Activated CD8-positive, alpha-beta T cell treated with anti-CD3 and anti-CD28 coated beads for 36 hours (primary cell): ENCODE measurements around the gene TRPM3. TPM values are rescaled to one million over a fixed set of nuclear protein-coding genes. Genes with fewer than 3 reads are reported as not detected.

Experiments used
- ATAC-seq: fragments of 200-7000 bp; cut with Tn5 transposase; one replicate; pipeline ENCODE4 v1.10.0; 2021; ENCODE audit warnings: mild to moderate bottlenecking, moderate library complexity
- CTCF ChIA-PET: fragments of 350-600 bp; sonication (Branson Sonifier 250); formaldehyde crosslinking; loops from one replicate; lab custom pipeline; 2021; ENCODE audit warnings: antibody characterized with exemption; lab: Charles Lee
- POLR2A ChIA-PET: fragments of 350-600 bp; sonication (Branson Sonifier 250); formaldehyde crosslinking; loops from one replicate; lab custom pipeline; 2021; ENCODE audit warnings: antibody characterized with exemption; lab: Charles Lee
- DNase-seq: peaks from one replicate; pipeline ENCODE4 v3.0.0-alpha.2; 2020
- H3K27ac Mint-ChIP-seq: one replicate; pipeline ENCODE4 v1.8.0; 2021; ENCODE audit warnings: mild to moderate bottlenecking, mixed read lengths
- H3K27me3 Mint-ChIP-seq: one replicate; pipeline ENCODE4 v1.8.0; 2021; ENCODE audit warnings: mixed read lengths
- H3K36me3 Mint-ChIP-seq: one replicate; pipeline ENCODE4 v1.8.0; 2021; ENCODE audit warnings: low read depth, mixed read lengths
- H3K4me1 Mint-ChIP-seq: one replicate; pipeline ENCODE4 v1.8.0; 2021; ENCODE audit warnings: low read depth, mixed read lengths
- H3K4me3 Mint-ChIP-seq: one replicate; pipeline ENCODE4 v1.8.0; 2021; ENCODE audit warnings: mild to moderate bottlenecking, moderate library complexity, mixed read lengths
- H3K9me3 Mint-ChIP-seq: one replicate; pipeline ENCODE4 v1.8.0; 2021; ENCODE audit warnings: mixed read lengths
- intact Hi-C: fragments of 100-400 bp; cut with micrococcal nuclease; formaldehyde crosslinking; loops from one replicate; pipeline ENCODE4 v1.10.0; 2022
- total RNA-seq, 2 experiments: library from RNA; stranded (reverse); gene quantifications; one replicate each; pipeline ENCODE4 v1.2.3, GENCODE V29; 2021
- TF ChIP-seq, protein P1 (sequence below): fragments of 200-600 bp; IDR thresholded peaks from one replicate; pipeline ENCODE4 v1.8.0; 2022; ENCODE audit warnings: antibody characterized with exemption, mild to moderate bottlenecking

TRPM3 gene
- total RNA-seq, 2 experiments from 2014 or later, result not detected

GRCh38 chr9:70814597-70814996 is 306.8 kb downstream of the TRPM3 start:
- DNase-seq (no peak), ATAC-seq (no peak)
- Mint-ChIP-seq H3K9me3 (no peaks in the 10 kb centered on the region), H3K27ac (no peak overlapping the region), H3K4me1 (no peaks in the 10 kb centered on the region), H3K36me3 (no peaks in the 10 kb centered on the region), H3K27me3 (peaks cover 4% of the 10 kb centered on the region), H3K4me3 (no peak overlapping the region)
- intact Hi-C loops, result no loop called here
- ChIA-PET CTCF (no interaction called here), POLR2A (no interaction called here)
- TF ChIP-seq, protein P1, sequence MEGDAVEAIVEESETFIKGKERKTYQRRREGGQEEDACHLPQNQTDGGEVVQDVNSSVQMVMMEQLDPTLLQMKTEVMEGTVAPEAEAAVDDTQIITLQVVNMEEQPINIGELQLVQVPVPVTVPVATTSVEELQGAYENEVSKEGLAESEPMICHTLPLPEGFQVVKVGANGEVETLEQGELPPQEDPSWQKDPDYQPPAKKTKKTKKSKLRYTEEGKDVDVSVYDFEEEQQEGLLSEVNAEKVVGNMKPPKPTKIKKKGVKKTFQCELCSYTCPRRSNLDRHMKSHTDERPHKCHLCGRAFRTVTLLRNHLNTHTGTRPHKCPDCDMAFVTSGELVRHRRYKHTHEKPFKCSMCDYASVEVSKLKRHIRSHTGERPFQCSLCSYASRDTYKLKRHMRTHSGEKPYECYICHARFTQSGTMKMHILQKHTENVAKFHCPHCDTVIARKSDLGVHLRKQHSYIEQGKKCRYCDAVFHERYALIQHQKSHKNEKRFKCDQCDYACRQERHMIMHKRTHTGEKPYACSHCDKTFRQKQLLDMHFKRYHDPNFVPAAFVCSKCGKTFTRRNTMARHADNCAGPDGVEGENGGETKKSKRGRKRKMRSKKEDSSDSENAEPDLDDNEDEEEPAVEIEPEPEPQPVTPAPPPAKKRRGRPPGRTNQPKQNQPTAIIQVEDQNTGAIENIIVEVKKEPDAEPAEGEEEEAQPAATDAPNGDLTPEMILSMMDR, result no peak

- H3K27ac Mint-ChIP-seq, result no peak overlapping the region
- CTCF ChIA-PET, result no interaction called here
Measured at GRCh38 chr9:70813141-70813540, 308.3 kb downstream of the TRPM3 start.

GRCh38 chr9:70811638-70812037 is 309.8 kb downstream of the TRPM3 start:
- TF ChIP-seq, protein P1, result no peak
- Mint-ChIP-seq H3K4me1 (no peaks in the 10 kb centered on the region), H3K27me3 (peaks cover 4% of the 10 kb centered on the region), H3K9me3 (no peaks in the 10 kb centered on the region), H3K27ac (no peak overlapping the region), H3K36me3 (no peaks in the 10 kb centered on the region), H3K4me3 (no peak overlapping the region)
- CTCF ChIA-PET, result interaction anchor here (0.6 kb wide), 1 partner anchor 1312 kb away, joined by 3 read pairs; no protein-coding TSS in a partner anchor
- POLR2A ChIA-PET, result no interaction called here
- no peak for ATAC-seq
- DNase-seq, result no peak
- intact Hi-C loops, result no loop called here

More at GRCh38 chr9:70813141-70813540, 308.3 kb downstream of the TRPM3 start:
- H3K4me1 Mint-ChIP-seq, result no peaks in the 10 kb centered on the region
- no peaks in the 10 kb centered on the region for H3K36me3 Mint-ChIP-seq
- H3K9me3 Mint-ChIP-seq, result no peaks in the 10 kb centered on the region
- H3K27me3 Mint-ChIP-seq, result peaks cover 4% of the 10 kb centered on the region
- intact Hi-C loops, result no loop called here
- DNase-seq, result no peak
- TF ChIP-seq, protein P1, result no peak
- POLR2A ChIA-PET, result no interaction called here
- no peak overlapping the region for H3K4me3 Mint-ChIP-seq
- no peak for ATAC-seq

DNA sequence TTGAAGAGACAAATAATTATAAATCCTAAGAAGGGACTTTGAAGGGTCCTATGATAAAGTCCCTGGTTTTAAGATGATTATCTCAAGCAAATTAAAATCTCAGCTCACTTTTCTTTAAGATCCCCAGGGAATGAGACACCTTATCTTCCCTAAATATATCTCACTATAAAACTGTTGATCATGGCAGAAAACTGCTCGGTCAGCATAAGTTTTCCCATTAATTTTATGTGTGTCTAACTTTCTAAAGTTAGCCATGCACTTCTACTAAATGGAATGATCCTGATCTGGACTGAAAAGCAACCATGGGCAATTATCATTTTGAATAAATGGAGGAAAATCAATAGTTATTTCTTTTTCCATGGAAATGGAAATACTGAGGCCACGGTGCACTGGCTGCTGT is 314.5 kb downstream of the TRPM3 start:
- CTCF ChIA-PET, result no interaction called here
- ATAC-seq (no peak), DNase-seq (no peak)
- Mint-ChIP-seq H3K4me3 (no peak overlapping the region), H3K27me3 (peaks cover 7% of the 10 kb centered on the region), H3K4me1 (no peaks in the 10 kb centered on the region), H3K9me3 (no peaks in the 10 kb centered on the region), H3K36me3 (no peaks in the 10 kb centered on the region), H3K27ac (no peak overlapping the region)
- POLR2A ChIA-PET, result no interaction called here
- TF ChIP-seq, protein P1, result no peak
- intact Hi-C loops, result no loop called here

- DNase-seq (no peak), ATAC-seq (no peak)
- Mint-ChIP-seq H3K4me3 (no peak overlapping the region), H3K9me3 (no peaks in the 10 kb centered on the region), H3K4me1 (no peaks in the 10 kb centered on the region), H3K36me3 (no peaks in the 10 kb centered on the region), H3K27me3 (peaks cover 7% of the 10 kb centered on the region), H3K27ac (no peak overlapping the region)
- ChIA-PET CTCF (interaction anchor here (0.6 kb wide), 1 partner anchor 16 kb away, joined by 4 read pairs; no protein-coding TSS in a partner anchor), POLR2A (no interaction called here)
- TF ChIP-seq, protein P1, result no peak
- intact Hi-C loops, result no loop called here
Measured at GRCh38 chr9:70805949-70806348, 315.5 kb downstream of the TRPM3 start.
